HG02763 (cell line): ENCODE data around the gene MED15.
A peak's percentile ranks its signal among the peaks of the same experiment; 100 is the strongest.
"Not testable (repeated sequence)": the region's sequence is repeated elsewhere in the genome, so short reads cannot be mapped to it uniquely, and the experiment has no call there.

Experiments used
- ATAC-seq: cut with Tn5 transposase; IDR thresholded peaks from one replicate; pipeline ENCODE4 v1.9.1; 2021; ENCODE audit warnings: mild to moderate bottlenecking, moderate library complexity; ENCODE audit not compliant: unreplicated experiment

The MED15 gene

GRCh38 chr22:20483771-20484170 is 23.6 kb upstream of the MED15 start:
- ATAC-seq = no peak

DNA sequence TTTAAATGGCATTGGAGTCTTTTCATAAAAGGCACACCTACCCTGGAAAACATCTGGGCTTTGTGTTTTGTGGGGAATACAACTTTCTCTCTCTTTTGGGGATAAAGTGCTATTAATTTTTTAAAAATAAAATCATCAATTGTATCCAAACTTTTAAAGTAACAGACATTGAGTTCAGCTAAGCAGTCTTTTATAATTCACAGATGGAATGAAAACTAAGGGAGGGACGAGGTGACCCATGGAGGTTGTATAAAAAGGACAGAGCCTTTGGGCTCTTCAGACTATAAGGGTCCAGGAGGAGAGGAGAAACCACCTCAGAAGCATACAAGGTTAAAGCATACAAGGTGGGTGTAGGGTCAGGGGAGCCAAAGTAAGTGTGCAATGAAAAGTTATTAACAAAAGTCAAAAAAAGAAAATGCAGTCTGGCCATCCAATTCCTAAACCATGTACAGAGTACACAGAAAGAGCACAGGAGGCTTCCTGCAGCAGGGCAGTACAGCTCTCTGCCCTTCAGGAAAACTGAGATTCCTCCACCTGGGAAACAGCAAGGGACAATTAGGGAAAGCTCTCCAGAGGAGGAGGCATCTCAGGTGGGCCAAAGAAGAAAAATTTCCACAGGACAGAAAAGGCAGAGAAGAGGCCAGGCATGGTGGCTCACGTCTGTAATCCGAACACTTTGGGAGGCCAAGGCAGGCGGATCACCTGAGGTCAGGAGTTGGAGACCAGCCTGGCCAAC is 22.3 kb upstream of the MED15 start:
- ATAC-seq = no peak

GRCh38 chr22:20486229-20486628 is 21.2 kb upstream of the MED15 start:
- no peak for ATAC-seq

GRCh38 chr22:20487715-20488114 is 19.7 kb upstream of the MED15 start:
- ATAC-seq = no peak

- no peak for ATAC-seq
These were observed 18.5 kb upstream of the MED15 start for GRCh38 chr22:20488946-20489345.

GRCh38 chr22:20490183-20490940 is 17.0 kb upstream of the MED15 start:
- ATAC-seq = no peak

- ATAC-seq = no peak
These were observed 16.5 kb upstream of the MED15 start for GRCh38 chr22:20490941-20491307.

- no peak for ATAC-seq
These were observed 16.1 kb upstream of the MED15 start for GRCh38 chr22:20491346-20491745.

- ATAC-seq = peak; percentile 45
These were observed 12.2 kb upstream of the MED15 start, which contains the start of gene KLHL22 for GRCh38 chr22:20494978-20495860. TSS of gene KLHL22 (minus strand) at chr22:20495795. CDS start at chr22:20489211, 6,584 bp downstream.

DNA sequence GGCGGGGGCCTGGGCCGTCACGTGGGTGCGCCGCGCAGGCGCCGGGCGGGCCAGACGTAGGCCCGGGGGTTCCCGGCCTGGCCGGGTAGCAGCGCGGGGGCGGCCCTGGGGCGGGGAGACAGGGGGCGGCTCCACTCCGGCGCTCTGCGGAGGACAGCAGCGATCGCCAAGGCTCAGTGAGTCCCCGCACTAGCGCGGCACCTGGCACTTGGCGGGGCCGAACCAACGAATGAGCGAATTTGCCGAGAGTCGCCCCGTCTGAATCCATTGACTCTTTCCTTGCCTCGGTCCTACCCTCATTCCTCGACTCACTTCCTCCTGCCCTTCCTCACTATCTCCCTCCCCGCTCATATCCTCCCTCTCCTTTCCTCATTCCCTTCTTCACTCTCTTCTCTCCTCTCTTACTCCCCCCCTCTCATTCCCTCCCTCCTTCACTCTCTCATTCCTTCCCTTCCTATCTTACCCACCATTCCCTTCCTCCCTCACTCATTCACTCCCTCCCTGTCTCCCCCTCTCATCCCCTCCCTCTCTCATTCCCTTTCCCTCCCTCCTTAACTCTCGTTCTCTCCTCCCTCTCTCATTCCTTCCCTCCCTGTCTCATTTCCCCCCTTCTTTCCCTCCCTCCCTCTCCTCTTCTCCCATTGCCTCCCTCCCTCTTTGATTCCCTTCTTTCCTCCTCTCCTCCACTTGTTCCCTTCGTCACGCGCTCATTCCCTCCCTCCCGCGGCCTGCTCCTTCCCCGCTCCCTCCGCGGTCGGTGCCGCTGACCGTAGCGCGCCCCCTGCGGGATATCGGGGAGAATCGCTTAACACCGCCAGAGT is 11.3 kb upstream of the MED15 start:
- ATAC-seq = peak; percentile 84

GRCh38 chr22:20497426-20497825 is 10.0 kb upstream of the MED15 start:
- ATAC-seq = no peak

DNA sequence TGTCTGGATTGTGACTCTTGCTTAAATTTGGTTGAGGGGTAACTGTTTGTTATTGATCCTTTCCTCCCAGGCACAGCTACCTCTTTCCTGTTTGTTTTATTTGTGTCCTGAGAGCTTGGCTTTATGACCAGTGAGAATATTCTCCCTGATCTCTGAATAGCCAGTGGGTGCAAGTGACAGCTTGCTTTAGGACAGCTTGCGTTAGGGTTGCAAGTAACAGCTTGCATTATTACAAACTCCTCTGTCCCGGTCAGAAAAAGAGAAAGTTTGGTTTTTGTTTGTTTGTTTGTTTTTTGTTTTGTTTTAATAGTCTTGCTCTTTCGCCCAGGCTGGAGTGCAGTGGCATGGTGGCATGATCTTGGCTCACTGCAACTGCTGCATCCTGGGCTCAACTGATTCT is 8.5 kb upstream of the MED15 start:
- ATAC-seq = no peak

- no peak for ATAC-seq
These were observed 7.6 kb upstream of the MED15 start for GRCh38 chr22:20499769-20500168.

- no peak for ATAC-seq
These were observed 3.6 kb upstream of the MED15 start for GRCh38 chr22:20503816-20504215.

GRCh38 chr22:20504293-20504922 is 3.0 kb upstream of the MED15 start:
- not testable (repeated sequence) for ATAC-seq

DNA sequence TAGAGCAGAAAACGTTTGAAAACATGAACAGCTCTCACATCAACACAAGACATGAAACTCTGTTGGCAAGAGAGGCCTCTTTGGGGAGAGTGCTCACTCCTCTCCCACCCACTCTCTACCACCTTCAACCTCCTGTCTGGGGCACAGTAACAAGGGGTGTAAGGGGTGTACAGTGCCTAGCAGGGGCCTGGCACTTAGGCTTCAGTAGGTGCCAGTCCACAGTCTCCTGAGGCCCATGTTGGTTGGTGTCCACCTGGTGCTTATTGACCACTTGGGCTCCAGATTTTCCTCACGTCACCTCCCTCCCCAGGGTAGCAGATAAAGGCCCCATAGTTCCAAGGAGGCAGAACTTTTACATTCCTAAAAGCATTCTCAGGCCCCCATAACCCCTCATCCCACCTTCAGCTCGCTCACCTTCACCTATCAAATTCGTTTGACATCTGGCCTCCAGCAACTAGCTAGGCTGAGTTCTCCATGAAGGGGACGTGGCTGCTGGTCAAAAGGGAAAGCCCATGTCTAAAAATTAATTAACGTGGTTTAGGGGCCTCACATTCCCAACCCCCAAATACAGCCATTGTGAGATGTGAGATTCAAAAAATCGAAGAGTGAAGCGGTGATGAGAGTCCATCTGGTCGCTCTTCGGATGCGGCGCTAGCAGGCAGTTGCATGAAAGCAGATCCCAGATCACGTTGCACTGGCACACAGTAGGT is 712 bp upstream of the MED15 start:
- no peak for ATAC-seq

DNA sequence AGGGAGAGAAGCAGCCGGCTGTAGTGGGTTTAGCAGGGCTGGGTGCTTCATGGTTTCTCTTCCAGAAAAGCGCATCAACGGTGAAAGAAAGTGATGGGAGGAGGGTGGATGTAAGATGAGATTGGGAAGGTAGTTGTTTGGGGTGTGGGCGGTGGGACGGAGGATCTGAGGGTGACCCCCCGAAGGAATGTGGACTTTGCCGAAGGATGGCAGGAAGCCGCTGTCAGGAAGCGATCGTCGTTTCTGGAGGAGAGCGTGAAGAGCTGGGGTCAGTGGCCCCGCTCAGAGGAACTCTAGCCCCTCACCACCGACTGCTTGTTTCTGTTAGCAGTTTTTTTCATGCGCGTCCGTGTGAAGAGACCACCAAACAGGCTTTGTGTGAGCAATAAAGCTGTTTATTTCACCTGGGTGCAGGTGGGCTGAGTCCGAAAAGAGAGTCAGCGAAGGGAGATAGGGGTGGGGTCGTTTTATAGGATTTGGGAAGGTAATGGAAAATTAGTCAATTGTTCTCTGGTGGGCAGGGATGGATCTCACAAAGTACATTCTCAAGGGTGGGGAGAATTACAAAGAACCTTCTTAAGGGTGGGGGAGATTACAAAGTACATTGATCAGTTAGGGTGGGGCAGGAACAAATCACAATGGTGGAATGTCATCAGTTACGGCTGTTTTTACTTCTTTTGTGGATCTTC is 801 bp downstream of the MED15 start:
- ATAC-seq = not testable (repeated sequence)

- ATAC-seq = no peak
These were observed 1.4 kb downstream of the MED15 start for GRCh38 chr22:20508815-20509271.
